H1 (cell line): ENCODE data around the gene STIMATE. TPM values are rescaled to one million over a fixed set of nuclear protein-coding genes. Genes with fewer than 3 reads are reported as not detected.

Source experiments
- CTCF ChIA-PET: fragments of 300-600 bp; sonication (Branson Sonifier 250); formaldehyde crosslinking; loops from one replicate; lab custom pipeline; 2021; ENCODE audit not compliant: partially characterized antibody; lab: Charles Lee
- POLR2A ChIA-PET: fragments of 300-600 bp; sonication (Branson Sonifier 250); formaldehyde crosslinking; loops from one replicate; lab custom pipeline; 2021; ENCODE audit warnings: inconsistent platforms; ENCODE audit not compliant: partially characterized antibody; lab: Charles Lee
- DNase-seq, 2 experiments: peaks; one replicate each; pipeline versions ENCODE4 v3.0.0 to v3.0.0-alpha.2; 2010 to 2022; ENCODE audit warnings: low spot score in 2 of 2, low read depth in 1 of 2, mixed read lengths in 1 of 2
- FAIRE-seq: peaks from 2 replicates; lab custom pipeline; 2011; peaks lifted over from hg19 to GRCh38; lab: Jason Lieb, UNC
- H2AFZ ChIP-seq: 2 replicates; pipeline ENCODE4 v1.8.1; 2012; ENCODE audit warnings: low read length, inconsistent platforms
- H2AK5ac ChIP-seq: 2 replicates; pipeline ENCODE4 v1.6.1; 2013; ENCODE audit warnings: low read depth, low read length
- H2BK120ac ChIP-seq: replicated peaks from 2 replicates; pipeline ENCODE3; 2013; ENCODE audit warnings: low read depth, low read length, inconsistent platforms
- H2BK12ac ChIP-seq: 2 replicates; pipeline ENCODE4 v1.6.1; 2013; ENCODE audit warnings: low read depth, low read length
- H2BK15ac ChIP-seq: 2 replicates; pipeline ENCODE4 v1.6.1; 2013; ENCODE audit warnings: low read length
- H2BK20ac ChIP-seq: 2 replicates; pipeline ENCODE4 v1.6.1; 2013; ENCODE audit warnings: low read length
- H2BK5ac ChIP-seq: 2 replicates; pipeline ENCODE4 v1.6.1; 2013; ENCODE audit warnings: low read depth, low read length
- H3K14ac ChIP-seq: 2 replicates; pipeline ENCODE4 v1.6.1; 2013; ENCODE audit warnings: inconsistent platforms; ENCODE audit not compliant: insufficient read length
- H3K18ac ChIP-seq: 2 replicates; pipeline ENCODE4 v1.6.1; 2013; ENCODE audit warnings: low read length; ENCODE audit errors: extremely low read depth
- H3K23ac ChIP-seq: 2 replicates; pipeline ENCODE4 v1.6.1; 2013; ENCODE audit warnings: inconsistent platforms; ENCODE audit not compliant: insufficient read length
- H3K23me2 ChIP-seq: 2 replicates; pipeline ENCODE4 v1.6.1; 2013; ENCODE audit warnings: low read depth, low read length
- H3K27ac ChIP-seq: 2 replicates; pipeline ENCODE4 v1.6.1; 2011; ENCODE audit warnings: low read depth, low read length, inconsistent platforms
- H3K27me3 ChIP-seq, 4 experiments: replicated peaks in 1 of 4; 1 replicate in 1 of 4; 2 replicates in 3 of 4; pipeline versions ENCODE4 v1.6.1 to v1.8.1; 2011 to 2013; ENCODE audit warnings: low read length in 3 of 4, mild to moderate bottlenecking in 3 of 4, inconsistent platforms in 2 of 4, mixed read lengths in 2 of 4, moderate library complexity in 1 of 4; ENCODE audit not compliant: control insufficient read depth in 3 of 4, insufficient read depth in 3 of 4; ENCODE audit errors: extremely low read depth in 1 of 4
- H3K36me3 ChIP-seq, 4 experiments: 2 replicates each; pipeline versions ENCODE4 v1.6.1 to v1.8.1; 2011 to 2013; ENCODE audit warnings: mild to moderate bottlenecking in 4 of 4, low read length in 3 of 4, moderate library complexity in 2 of 4, control low read depth in 1 of 4, inconsistent platforms in 1 of 4; ENCODE audit not compliant: insufficient read depth in 4 of 4, control insufficient read depth in 2 of 4
- H3K4ac ChIP-seq: replicated peaks from 2 replicates; pipeline ENCODE3; 2013; ENCODE audit warnings: low read length, low read depth, mixed read lengths, inconsistent platforms; ENCODE audit not compliant: insufficient read length
- H3K4me1 ChIP-seq, 4 experiments: replicated peaks in 1 of 4; 1 replicate in 1 of 4; 2 replicates in 3 of 4; pipeline versions ENCODE4 v1.6.1 to v1.8.1; 2011 to 2013; ENCODE audit warnings: low read length in 3 of 4, inconsistent platforms in 2 of 4, mixed read lengths in 1 of 4; ENCODE audit not compliant: insufficient read depth in 4 of 4, control insufficient read depth in 3 of 4
- H3K4me2 ChIP-seq, 2 experiments: 2 replicates each; pipeline versions ENCODE4 v1.6.1 to v1.8.1; 2011 to 2013; ENCODE audit warnings: low read depth in 2 of 2, low read length in 2 of 2, control low read depth in 1 of 2, inconsistent platforms in 1 of 2, mild to moderate bottlenecking in 1 of 2; ENCODE audit not compliant: insufficient read depth in 1 of 2
- H3K4me3 ChIP-seq, 4 experiments: fragments of 200-600, 300-600 bp in 1 of 4; sonication (generic), shearing (Covaris generic), sonication (Bioruptor Twin) in 1 of 4; 2 replicates each; pipeline versions ENCODE4 v1.5.1 to v1.8.1; 2011 to 2016; ENCODE audit warnings: low read length in 4 of 4, low read depth in 3 of 4, control low read depth in 2 of 4, inconsistent platforms in 2 of 4, mild to moderate bottlenecking in 2 of 4, mixed read lengths in 1 of 4, moderate library complexity in 1 of 4; ENCODE audit not compliant: insufficient read depth in 2 of 4; ENCODE audit errors: extremely low read depth in 1 of 4
- H3K56ac ChIP-seq: replicated peaks from 2 replicates; pipeline ENCODE3; 2013; ENCODE audit warnings: low read depth, mild to moderate bottlenecking, mixed read lengths, low read length, inconsistent platforms; ENCODE audit not compliant: insufficient read length
- H3K79me1 ChIP-seq: 2 replicates; pipeline ENCODE4 v1.6.1; 2013; ENCODE audit warnings: low read depth, low read length, control low read depth
- H3K79me2 ChIP-seq, 2 experiments: 2 replicates each; pipeline versions ENCODE4 v1.6.1 to v1.8.1; 2012 to 2013; ENCODE audit warnings: low read length in 2 of 2, mild to moderate bottlenecking in 2 of 2, inconsistent platforms in 1 of 2; ENCODE audit not compliant: insufficient read depth in 2 of 2, control insufficient read depth in 1 of 2
- H3K9ac ChIP-seq, 4 experiments: replicated peaks in 1 of 4; 1 replicate in 1 of 4; 2 replicates in 3 of 4; pipeline versions ENCODE4 v1.6.1 to v1.8.1; 2011 to 2013; ENCODE audit warnings: low read depth in 3 of 4, low read length in 3 of 4, control low read depth in 2 of 4, mild to moderate bottlenecking in 2 of 4, moderate library complexity in 2 of 4, inconsistent platforms in 1 of 4; ENCODE audit errors: extremely low read depth in 1 of 4
- H3K9me3 ChIP-seq, 2 experiments: 2 replicates each; pipeline versions ENCODE4 v1.6.1 to v1.8.1; 2012 to 2013; ENCODE audit warnings: mild to moderate bottlenecking in 2 of 2, moderate library complexity in 2 of 2, control low read depth in 1 of 2, inconsistent platforms in 1 of 2, low read depth in 1 of 2, low read length in 1 of 2, mixed read lengths in 1 of 2; ENCODE audit not compliant: insufficient read depth in 2 of 2
- H4K20me1 ChIP-seq, 2 experiments: replicated peaks in 1 of 2; 2 replicates each; pipeline versions ENCODE3 to v1.8.1; 2011 to 2013; ENCODE audit warnings: inconsistent platforms in 2 of 2, low read length in 2 of 2, mild to moderate bottlenecking in 1 of 2; ENCODE audit not compliant: insufficient read depth in 2 of 2, control insufficient read depth in 1 of 2
- H4K5ac ChIP-seq: 2 replicates; pipeline ENCODE4 v1.6.1; 2013; ENCODE audit warnings: low read length, low read depth, mixed read lengths, inconsistent platforms; ENCODE audit not compliant: insufficient read length
- H4K8ac ChIP-seq: 2 replicates; pipeline ENCODE4 v1.8.0; 2013; ENCODE audit warnings: mild to moderate bottlenecking, moderate library complexity, low read length, inconsistent platforms; ENCODE audit not compliant: insufficient read depth; ENCODE audit errors: extremely low read depth
- H4K91ac ChIP-seq: replicated peaks from 2 replicates; pipeline ENCODE3; 2013; ENCODE audit warnings: low read length, mixed read lengths, inconsistent platforms; ENCODE audit not compliant: insufficient read length
- BACH1 ChIP-seq: IDR thresholded peaks from 2 replicates; pipeline ENCODE4 v1.6.1; 2012; ENCODE audit warnings: low read length, improper control_type of control experiment
- BCL11A ChIP-seq, 2 experiments: IDR thresholded peaks; one replicate each; pipeline ENCODE4 v1.6.1; 2011; ENCODE audit warnings: low read depth in 2 of 2, low read length in 2 of 2, mild to moderate bottlenecking in 2 of 2
- FOSL1 ChIP-seq: IDR thresholded peaks from 2 replicates; pipeline ENCODE4 v1.6.1; 2011; ENCODE audit warnings: mild to moderate bottlenecking, low read depth, low read length, moderate library complexity; ENCODE audit not compliant: insufficient read depth
- SAP30 ChIP-seq: fragments of 300-600 bp; sonication (generic); IDR thresholded peaks from 2 replicates; pipeline ENCODE4 v1.7.1; 2012; ENCODE audit warnings: low read length, moderate library complexity, mild to moderate bottlenecking, inconsistent platforms; ENCODE audit not compliant: insufficient read depth, insufficient replicate concordance
- SIRT6 ChIP-seq: IDR thresholded peaks from one replicate; pipeline ENCODE4 v1.7.1; 2012; ENCODE audit warnings: low read length, inconsistent platforms
- TAF1 ChIP-seq: IDR thresholded peaks from 2 replicates; pipeline ENCODE4 v1.6.1; 2011; ENCODE audit warnings: mild to moderate bottlenecking, low read depth, low read length
- TBP ChIP-seq: IDR thresholded peaks from 2 replicates; pipeline ENCODE4 v1.6.1; 2011; ENCODE audit warnings: low read depth, low read length, improper control_type of control experiment
- TEAD4 ChIP-seq: IDR thresholded peaks from 2 replicates; pipeline ENCODE4 v1.6.1; 2012; ENCODE audit warnings: low read depth, low read length, inconsistent platforms, mixed read lengths
- YY1 ChIP-seq: IDR thresholded peaks from 2 replicates; pipeline ENCODE4 v1.6.1; 2011; ENCODE audit warnings: low read depth, mild to moderate bottlenecking, low read length
- WGBS, 2 experiments: shearing (Covaris generic) in 1 of 2; methylation state at CpG; one replicate each; pipeline versions ENCODE4 v1.1.6 to v1.1.7; 2013 to 2015; ENCODE audit warnings: low lambda C conversion rate in 2 of 2, mixed read lengths in 2 of 2, inconsistent platforms in 1 of 2, low coverage in 1 of 2, missing lambda C conversion rate in 1 of 2; ENCODE audit not compliant: insufficient replicate concordance in 2 of 2, insufficient coverage in 1 of 2, insufficient read length in 1 of 2; ENCODE audit errors: extremely low coverage in 1 of 2, missing lambda C conversion rate in 1 of 2; 5-methylcytosine and 5-hydroxymethylcytosine counted together
- polyA plus RNA-seq, 7 experiments: library from polyadenylated mRNA; depleted of rRNA in 3 of 7; stranded (reverse) in 5 of 7; unstranded in 2 of 7; fragments of >200 nt in 5 of 7; fragments of 200-250 nt in 2 of 7; gene quantifications; 1 replicate in 5 of 7; 2 replicates in 1 of 7; 4 replicates in 1 of 7; pipeline versions ENCODE4 v1.2.1 to v1.2.3, GENCODE V29; 2011 to 2013; ENCODE audit warnings: missing spikeins in 2 of 7, mixed read lengths in 2 of 7
- total RNA-seq: library from RNA; stranded (reverse); fragmentation: NEBNext Ultra II Directional; extraction: Animal tissue kit (Norgen Biotek cat#: 25700); gene quantifications from 2 replicates; pipeline ENCODE4 v1.2.1, GENCODE V29; 2021
- TF ChIP-seq, protein P1 (sequence below): IDR thresholded peaks from 2 replicates; pipeline ENCODE4 v1.6.1; 2011; ENCODE audit warnings: low read length, improper control_type of control experiment
- TF ChIP-seq, protein P2 (sequence below): IDR thresholded peaks from 2 replicates; pipeline ENCODE4 v1.6.1; 2012; ENCODE audit warnings: inconsistent platforms
- TF ChIP-seq, protein P3 (sequence below): IDR thresholded peaks from 2 replicates; pipeline ENCODE4 v1.6.1; 2012; ENCODE audit warnings: low read length, inconsistent platforms

Gene STIMATE
- total and polyA plus RNA-seq, 2 of the 8 experiments (the other 6 are each of a cell fraction or from before 2014, with no cell fraction given): 17.5 to 22.1 TPM

DNA sequence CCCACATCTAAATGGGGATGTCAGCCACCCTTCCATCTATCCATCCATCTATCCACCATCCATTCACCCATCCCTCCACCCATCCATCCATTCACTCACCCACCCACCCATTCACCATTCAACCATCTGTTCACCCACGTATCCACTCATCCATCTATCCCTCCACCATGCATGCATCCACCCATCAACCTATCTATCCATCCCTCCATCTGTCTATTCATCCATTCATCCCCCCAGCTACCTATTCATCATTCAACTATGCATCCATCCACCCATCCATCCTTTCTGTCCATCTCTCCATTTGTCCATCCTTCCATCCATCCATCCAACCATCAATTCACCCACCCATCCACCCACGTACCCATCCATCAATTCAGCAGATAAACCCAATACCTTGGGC lies 88.2 kb downstream of the STIMATE start:
- CTCF ChIA-PET: interaction anchor here (1.3 to 3.0 kb wide), 5 partner anchors 9 to 21 kb away, joined by 3 to 12 read pairs (median 5); no protein-coding TSS in a partner anchor
- H2AK5ac ChIP-seq: no peak overlapping the region
- no peak overlapping the region for H3K56ac ChIP-seq
- H3K23me2 ChIP-seq: peaks cover 5% of the 10 kb centered on the region; the same call in 1 of the 2 replicates
- H3K79me1 ChIP-seq: no peaks in the 10 kb centered on the region
- H3K4me3 ChIP-seq: no peak overlapping the region
- H3K18ac ChIP-seq: no peak overlapping the region
- no peak overlapping the region for H3K27ac ChIP-seq
- no peak overlapping the region for H4K8ac ChIP-seq
- no peaks in the 10 kb centered on the region for H3K9me3 ChIP-seq
- no peak overlapping the region for H4K91ac ChIP-seq
- no peak overlapping the region for H3K23ac ChIP-seq
- H3K79me2 ChIP-seq: no peaks in the 10 kb centered on the region
- H2AFZ ChIP-seq: no peak overlapping the region
- no peaks in the 10 kb centered on the region; a peak in 1 of 7 replicates for H3K27me3 ChIP-seq
- no peaks in the 10 kb centered on the region for H4K20me1 ChIP-seq
- POLR2A ChIA-PET: no interaction called here
- no peak overlapping the region for H2BK20ac ChIP-seq
- no peak overlapping the region for H2BK12ac ChIP-seq
- H3K9ac ChIP-seq: no peak overlapping the region
- H2BK5ac ChIP-seq: no peak overlapping the region
- no peak overlapping the region for H2BK15ac ChIP-seq
- no peak overlapping the region for H4K5ac ChIP-seq
- FAIRE-seq (no peak), DNase-seq (no peak)
- no peak overlapping the region for H3K4ac ChIP-seq
- H3K4me1 ChIP-seq: no peaks in the 10 kb centered on the region
- H3K4me2 ChIP-seq: no peak overlapping the region
- H2BK120ac ChIP-seq: no peak overlapping the region
- 70 to 100% methylated on average over 1 to 2 of the region's 2 CpGs for WGBS, 2 experiments
- no peaks in the 10 kb centered on the region for H3K36me3 ChIP-seq
- no peak overlapping the region for H3K14ac ChIP-seq
- TF ChIP-seq, protein P1, sequence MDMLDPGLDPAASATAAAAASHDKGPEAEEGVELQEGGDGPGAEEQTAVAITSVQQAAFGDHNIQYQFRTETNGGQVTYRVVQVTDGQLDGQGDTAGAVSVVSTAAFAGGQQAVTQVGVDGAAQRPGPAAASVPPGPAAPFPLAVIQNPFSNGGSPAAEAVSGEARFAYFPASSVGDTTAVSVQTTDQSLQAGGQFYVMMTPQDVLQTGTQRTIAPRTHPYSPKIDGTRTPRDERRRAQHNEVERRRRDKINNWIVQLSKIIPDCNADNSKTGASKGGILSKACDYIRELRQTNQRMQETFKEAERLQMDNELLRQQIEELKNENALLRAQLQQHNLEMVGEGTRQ: no peak
- TF ChIP-seq YY1 (no peak), TEAD4 (no peak), TBP (no peak), TAF1 (no peak), BACH1 (no peak), FOSL1 (no peak), SAP30 (no peak), BCL11A (IDR thresholded peaks at IDR 0.05; ENCODE audit: low read depth in 2 of 2, low read length in 2 of 2) (no peak), SIRT6 (no peak)
- TF ChIP-seq, protein P2, sequence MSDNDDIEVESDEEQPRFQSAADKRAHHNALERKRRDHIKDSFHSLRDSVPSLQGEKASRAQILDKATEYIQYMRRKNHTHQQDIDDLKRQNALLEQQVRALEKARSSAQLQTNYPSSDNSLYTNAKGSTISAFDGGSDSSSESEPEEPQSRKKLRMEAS: no peak
- TF ChIP-seq, protein P3, sequence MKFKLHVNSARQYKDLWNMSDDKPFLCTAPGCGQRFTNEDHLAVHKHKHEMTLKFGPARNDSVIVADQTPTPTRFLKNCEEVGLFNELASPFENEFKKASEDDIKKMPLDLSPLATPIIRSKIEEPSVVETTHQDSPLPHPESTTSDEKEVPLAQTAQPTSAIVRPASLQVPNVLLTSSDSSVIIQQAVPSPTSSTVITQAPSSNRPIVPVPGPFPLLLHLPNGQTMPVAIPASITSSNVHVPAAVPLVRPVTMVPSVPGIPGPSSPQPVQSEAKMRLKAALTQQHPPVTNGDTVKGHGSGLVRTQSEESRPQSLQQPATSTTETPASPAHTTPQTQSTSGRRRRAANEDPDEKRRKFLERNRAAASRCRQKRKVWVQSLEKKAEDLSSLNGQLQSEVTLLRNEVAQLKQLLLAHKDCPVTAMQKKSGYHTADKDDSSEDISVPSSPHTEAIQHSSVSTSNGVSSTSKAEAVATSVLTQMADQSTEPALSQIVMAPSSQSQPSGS: no peak
